ENCODE data around the gene FBXL17.

DNA sequence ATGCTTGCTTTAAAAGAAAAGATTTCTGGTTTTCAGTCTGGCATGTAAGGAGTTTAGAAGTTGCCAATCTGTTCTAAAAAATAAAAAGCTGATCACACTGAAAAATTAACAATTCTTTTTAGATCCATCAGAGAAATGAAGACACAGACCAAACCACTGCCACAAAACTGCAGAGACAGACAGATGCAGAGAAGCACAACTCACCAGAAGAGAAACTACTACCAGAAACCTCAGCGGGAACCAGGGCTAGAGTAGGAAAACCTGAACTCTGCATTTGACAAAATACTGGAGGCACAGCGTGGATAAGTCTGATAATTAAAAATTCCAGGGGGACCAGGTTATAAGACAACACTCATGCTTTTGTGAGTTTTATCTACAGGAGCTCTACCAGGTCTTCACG is 28.8 kb downstream of the FBXL17 start:
- TF ChIP-seq CTCF (IDR thresholded peaks at IDR 0.05) (no peak), EZH2 (IDR thresholded peaks at IDR 0.05; ENCODE audit: borderline replicate concordance, insufficient read depth, low read depth, low read length, poor library complexity, severe bottlenecking) (no peak)
